ENCODE results near the gene GABBR1. TPM values are rescaled to one million over a fixed set of nuclear protein-coding genes. Genes with fewer than 3 reads are reported as not detected.

GABBR1 gene
- total RNA-seq, 1 experiment from 2014 or later: 146 TPM

DNA sequence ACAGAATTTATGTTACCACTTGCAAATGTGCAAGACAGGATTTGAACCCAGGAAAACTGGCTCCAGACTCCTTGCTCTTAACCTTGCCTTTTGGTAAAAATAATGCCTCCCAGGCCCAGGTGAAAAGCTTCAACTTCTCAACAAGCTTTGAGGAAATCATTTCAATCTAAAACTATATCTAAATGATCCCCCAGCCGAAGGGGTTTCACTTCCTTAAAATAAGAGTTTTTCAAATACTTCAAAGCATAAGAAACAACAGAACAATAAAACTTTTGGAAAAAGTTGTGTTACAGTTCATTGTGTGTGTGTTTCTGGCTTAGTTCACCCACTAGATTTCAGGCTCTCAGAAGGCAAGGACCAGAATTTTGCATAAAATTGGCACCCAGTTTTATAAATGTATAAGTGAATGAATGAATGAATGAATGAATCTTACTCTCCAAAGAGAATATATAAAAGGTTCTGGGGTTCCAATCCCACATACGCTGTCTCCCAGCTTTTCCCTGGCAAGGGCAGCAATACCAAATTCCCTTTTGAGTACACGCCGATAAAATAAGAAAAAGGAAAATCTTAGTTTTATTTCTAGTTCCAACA lies 42.7 kb downstream of the GABBR1 start:
- H2BK15ac ChIP-seq (ENCODE audit: low read depth, low read length): no peak overlapping the region
- no peaks in the 10 kb centered on the region for H3K23me2 ChIP-seq (ENCODE audit: insufficient read length, low read depth, low read length, poor library complexity, severe bottlenecking)
- H3T11ph ChIP-seq (ENCODE audit: low read length): no peak overlapping the region
- H4K20me1 ChIP-seq (ENCODE audit: control insufficient read depth, insufficient read depth, insufficient read length): no peaks in the 10 kb centered on the region
- H2BK12ac ChIP-seq (ENCODE audit: insufficient read length, low read depth, low read length): no peak overlapping the region
- 0 out of 2 replicates have a peak, but pooled peaks cover 3% of the 10 kb centered on the region for H3K4me1 ChIP-seq (ENCODE audit: insufficient read depth, low read length)
- no peak overlapping the region for H4K8ac ChIP-seq (replicated peaks; ENCODE audit: insufficient read length, low read depth, low read length)
- no peak overlapping the region for H2BK5ac ChIP-seq (ENCODE audit: insufficient read length, low read length)
- H4K5ac ChIP-seq (ENCODE audit: insufficient read length, low read depth, low read length): no peak overlapping the region
- DNase-seq: no peak
- Mint-ChIP-seq H3K27ac (no peak overlapping the region), H3K27me3 (ENCODE audit: low read depth) (no peaks in the 10 kb centered on the region; the same call in 1 of the 2 replicates), H3K4me3 (no peak overlapping the region), H3K4me1 (peaks cover 9 to 12% of the 10 kb centered on the region in 2 experiments), H3K36me3 (ENCODE audit: insufficient read depth in 1 of 3, low read depth in 3 of 3) (peaks cover 0 to 5% (median 5%) of the 10 kb centered on the region in 3 experiments; a peak in 5 of 7 replicates), H3K9me3 (no peaks in the 10 kb centered on the region)
- no peak overlapping the region for H3K27ac ChIP-seq (ENCODE audit: insufficient read length, low read depth, low read length)
- H3K9me3 ChIP-seq (ENCODE audit: control insufficient read depth, low read depth, low read length): no peaks in the 10 kb centered on the region
- no peak overlapping the region for H3K9ac ChIP-seq (ENCODE audit: extremely low read depth, insufficient read length, low read length)
- H3K27me3 ChIP-seq (ENCODE audit: insufficient read depth, low read length): no peaks in the 10 kb centered on the region; the same call in 1 of the 2 replicates
- no peak overlapping the region for H2BK120ac ChIP-seq (ENCODE audit: low read depth, low read length, poor library complexity, severe bottlenecking)
- no peak overlapping the region for H2AK5ac ChIP-seq (ENCODE audit: insufficient read length, low read length)
- no CpG with 5 or more reads among the region's 4 CpGs for WGBS (ENCODE audit: extremely low coverage, insufficient read length, low lambda C conversion rate)
- H2BK20ac ChIP-seq (ENCODE audit: low read depth, low read length, poor library complexity, severe bottlenecking): no peak overlapping the region
- no peak overlapping the region for H3K14ac ChIP-seq (ENCODE audit: insufficient read depth, low read length)
- no peak overlapping the region for H3K56ac ChIP-seq (ENCODE audit: insufficient read length, low read depth, low read length)
- H3K79me2 ChIP-seq (ENCODE audit: insufficient read depth, low read length): no peaks in the 10 kb centered on the region
- no peak for TF ChIP-seq CTCF (conservative IDR thresholded peaks at IDR 0.05)
- H3K23ac ChIP-seq (ENCODE audit: insufficient read length, low read depth, low read length): no peak overlapping the region
- no peak overlapping the region for H3K4ac ChIP-seq (ENCODE audit: low read depth, low read length)
- no peak overlapping the region for H3K4me2 ChIP-seq (ENCODE audit: insufficient read depth, insufficient read length, low read length)
- H3K79me1 ChIP-seq (ENCODE audit: insufficient read depth, low read depth, low read length, poor library complexity, severe bottlenecking): no peaks in the 10 kb centered on the region
- H3K18ac ChIP-seq (ENCODE audit: insufficient read length, low read depth, low read length): no peak overlapping the region
- H4K91ac ChIP-seq (ENCODE audit: insufficient read length, low read depth, low read length): no peak overlapping the region
- H2AFZ ChIP-seq (ENCODE audit: low read length): no peak overlapping the region
